ENCODE measurements around the gene RFESD. TPM values are rescaled to one million over a fixed set of nuclear protein-coding genes. Genes with fewer than 3 reads are reported as not detected.

RFESD gene
- total and polyA plus RNA-seq, 2 donors (not counting 1 experiment from before 2014, with no cell fraction given), result 1.5 to 1.9 TPM

DNA sequence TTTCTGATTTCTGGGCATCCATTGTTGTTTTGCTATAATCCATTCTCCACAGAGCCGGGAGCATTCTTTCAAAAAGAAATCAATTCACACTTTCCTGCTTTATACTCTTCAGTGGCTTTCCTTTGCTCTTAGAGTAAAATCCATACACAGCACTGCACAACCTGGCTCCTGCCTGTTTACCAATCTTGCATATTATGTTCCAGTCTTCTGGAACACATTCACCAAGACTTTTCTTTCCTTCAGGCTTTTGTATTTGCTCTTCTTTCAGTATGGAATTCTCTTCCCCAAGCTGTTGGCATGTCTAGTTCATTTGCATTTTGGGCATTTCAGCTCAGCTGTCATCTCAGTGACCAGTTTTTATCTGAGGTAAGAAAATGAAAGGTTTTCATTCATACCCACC, 6.3 kb downstream of the RFESD start:
- Histone ChIP-seq H3K27me3 (replicated peaks in 1 of 4; ENCODE audit: control extremely low read depth in 1 of 4, control insufficient read depth in 3 of 4, insufficient read depth in 4 of 4, low read length in 3 of 4) (no peaks in the 10 kb centered on the region), H3K9ac (ENCODE audit: low read length) (no peak overlapping the region), H3K79me2 (ENCODE audit: control insufficient read depth, insufficient read depth, low read length) (no peaks in the 10 kb centered on the region), H2AFZ (ENCODE audit: insufficient read depth, low read depth, low read length, poor library complexity, severe bottlenecking) (no peak overlapping the region), H3K27ac (ENCODE audit: low read length in 2 of 2) (no peak overlapping the region), H3K4me2 (replicated peaks; ENCODE audit: low read depth, low read length, poor library complexity, severe bottlenecking) (no peak overlapping the region), H3K9me3 (ENCODE audit: control extremely low read depth in 1 of 3, control insufficient read depth in 2 of 3, insufficient read depth in 1 of 3, low read length in 2 of 3) (no peaks in the 10 kb centered on the region), H4K20me1 (ENCODE audit: control insufficient read depth, insufficient read depth, low read length, poor library complexity, severe bottlenecking) (no peaks in the 10 kb centered on the region), H3K36me3 (replicated peaks in 1 of 2; ENCODE audit: control extremely low read depth in 1 of 2, control insufficient read depth in 1 of 2, extremely low read depth in 1 of 2, insufficient read depth in 2 of 2, low read length in 1 of 2) (peaks cover 0 to 8% of the 10 kb centered on the region in 2 experiments), H3K4me1 (ENCODE audit: control insufficient read depth in 2 of 2, insufficient read depth in 2 of 2, low read length in 2 of 2) (no peaks in the 10 kb centered on the region), H3K4me3 (ENCODE audit: control extremely low read depth in 1 of 5, extremely low read depth in 1 of 5, insufficient read depth in 1 of 5, low read depth in 2 of 5, low read length in 4 of 5) (no peak overlapping the region)
- intact Hi-C loops (cut with micrococcal nuclease), result no loop called here
- no peak for ATAC-seq (ENCODE audit: low read depth)
- no peak overlapping the region for H3K27ac Mint-ChIP-seq
- ChIA-PET POLR2A (no interaction called here), CTCF (interaction anchor here (1.2 kb wide), 1 partner anchor 195 kb away, joined by 3 read pairs; no protein-coding TSS in a partner anchor)
- H3K27me3 Mint-ChIP-seq, result no peaks in the 10 kb centered on the region
- H3K9me3 Mint-ChIP-seq (ENCODE audit: insufficient read depth), result no peaks in the 10 kb centered on the region
- no peak overlapping the region for H3K4me3 Mint-ChIP-seq
- TF ChIP-seq CTCF (IDR thresholded peaks at IDR 0.05) (no peak), EZH2 (IDR thresholded peaks at IDR 0.05; ENCODE audit: borderline replicate concordance, insufficient read depth, low read depth, low read length, poor library complexity, severe bottlenecking) (no peak)
- WGBS (ENCODE audit: insufficient coverage), result 100% methylated on average over 1 of the region's 1 CpG
- DNase-seq, result no peak
- no peaks in the 10 kb centered on the region for H3K4me1 Mint-ChIP-seq

GRCh38 chr5:95654196-95654595, 7.6 kb downstream of the RFESD start:
- no peak overlapping the region for H3K9ac ChIP-seq (ENCODE audit: low read length)
- intact Hi-C loops (cut with micrococcal nuclease), result no loop called here
- Mint-ChIP-seq H3K27me3 (no peaks in the 10 kb centered on the region), H3K4me3 (no peak overlapping the region), H3K27ac (no peak overlapping the region), H3K9me3 (ENCODE audit: insufficient read depth) (no peaks in the 10 kb centered on the region), H3K4me1 (no peaks in the 10 kb centered on the region)
- H2AFZ ChIP-seq (ENCODE audit: insufficient read depth, low read depth, low read length, poor library complexity, severe bottlenecking), result no peak overlapping the region
- no peaks in the 10 kb centered on the region for H4K20me1 ChIP-seq (ENCODE audit: control insufficient read depth, insufficient read depth, low read length, poor library complexity, severe bottlenecking)
- no peak for TF ChIP-seq EZH2 (IDR thresholded peaks at IDR 0.05; ENCODE audit: borderline replicate concordance, insufficient read depth, low read depth, low read length, poor library complexity, severe bottlenecking)
- no peak for TF ChIP-seq CTCF (IDR thresholded peaks at IDR 0.05)
- ATAC-seq (ENCODE audit: low read depth) (no peak), DNase-seq (no peak)
- ChIA-PET CTCF (no interaction called here), POLR2A (no interaction called here)
- peaks cover 0 to 8% of the 10 kb centered on the region in 2 experiments for H3K36me3 ChIP-seq (replicated peaks in 1 of 2; ENCODE audit: control extremely low read depth in 1 of 2, control insufficient read depth in 1 of 2, extremely low read depth in 1 of 2, insufficient read depth in 2 of 2, low read length in 1 of 2)
- H3K9me3 ChIP-seq (ENCODE audit: control extremely low read depth in 1 of 3, control insufficient read depth in 2 of 3, insufficient read depth in 1 of 3, low read length in 2 of 3), result no peaks in the 10 kb centered on the region
- H3K27me3 ChIP-seq (replicated peaks in 1 of 4; ENCODE audit: control extremely low read depth in 1 of 4, control insufficient read depth in 3 of 4, insufficient read depth in 4 of 4, low read length in 3 of 4), result no peaks in the 10 kb centered on the region
- H3K27ac ChIP-seq (ENCODE audit: low read length in 2 of 2), result no peak overlapping the region
- H3K79me2 ChIP-seq (ENCODE audit: control insufficient read depth, insufficient read depth, low read length), result no peaks in the 10 kb centered on the region
- no peak overlapping the region for H3K4me3 ChIP-seq (ENCODE audit: control extremely low read depth in 1 of 5, extremely low read depth in 1 of 5, insufficient read depth in 1 of 5, low read depth in 2 of 5, low read length in 4 of 5)
- H3K4me2 ChIP-seq (replicated peaks; ENCODE audit: low read depth, low read length, poor library complexity, severe bottlenecking), result no peak overlapping the region
- H3K4me1 ChIP-seq (ENCODE audit: control insufficient read depth in 2 of 2, insufficient read depth in 2 of 2, low read length in 2 of 2), result no peaks in the 10 kb centered on the region
- WGBS (ENCODE audit: insufficient coverage), result no CpG with 5 or more reads among the region's 3 CpGs
